HG03378 (cell line): ENCODE data around the gene CAVIN3.
A peak's percentile ranks its signal among the peaks of the same experiment; 100 is the strongest.
"Not testable (repeated sequence)": the region's sequence is repeated elsewhere in the genome, so short reads cannot be mapped to it uniquely, and the experiment has no call there.

Source experiments
- ATAC-seq: cut with Tn5 transposase; IDR thresholded peaks from one replicate; pipeline ENCODE4 v1.9.1; 2021; ENCODE audit warnings: mild to moderate bottlenecking, moderate library complexity; ENCODE audit not compliant: unreplicated experiment

Gene CAVIN3

GRCh38 chr11:6326985-6327384 lies 6.7 kb upstream of the CAVIN3 start:
- ATAC-seq: no peak

GRCh38 chr11:6326303-6326702 lies 6.0 kb upstream of the CAVIN3 start:
- ATAC-seq: no peak

GRCh38 chr11:6323291-6323905 lies 3.1 kb upstream of the CAVIN3 start:
- no peak for ATAC-seq

- ATAC-seq: no peak
Observed at GRCh38 chr11:6321961-6322362, 1.7 kb upstream of the CAVIN3 start.

- no peak for ATAC-seq
Observed at GRCh38 chr11:6321356-6321755, 1.1 kb upstream of the CAVIN3 start.

- no peak for ATAC-seq
Observed at GRCh38 chr11:6319704-6320410, 444 bp downstream of the CAVIN3 start.

- no peak for ATAC-seq
Observed at GRCh38 chr11:6319001-6319703, 1.1 kb downstream of the CAVIN3 start.

GRCh38 chr11:6318204-6318603 lies 2.1 kb downstream of the CAVIN3 start:
- no peak for ATAC-seq

GRCh38 chr11:6315811-6316425 lies 4.4 kb downstream of the CAVIN3 start:
- ATAC-seq: peak; percentile 72

- ATAC-seq: no peak
Observed at GRCh38 chr11:6312106-6312505, 8.2 kb downstream of the CAVIN3 start.

GRCh38 chr11:6307876-6308275 lies 12.4 kb downstream of the CAVIN3 start:
- no peak for ATAC-seq

GRCh38 chr11:6305297-6305696 lies 15.0 kb downstream of the CAVIN3 start:
- ATAC-seq: no peak

GRCh38 chr11:6303661-6304060 lies 16.6 kb downstream of the CAVIN3 start:
- no peak for ATAC-seq

GRCh38 chr11:6301096-6301495 lies 19.2 kb downstream of the CAVIN3 start:
- ATAC-seq: no peak

GRCh38 chr11:6300325-6300724 lies 20.0 kb downstream of the CAVIN3 start:
- no peak for ATAC-seq

- ATAC-seq: peak; percentile 60
Observed at GRCh38 chr11:6298605-6299004, 21.7 kb downstream of the CAVIN3 start.

GRCh38 chr11:6297831-6298230 lies 22.5 kb downstream of the CAVIN3 start:
- ATAC-seq: no peak

- ATAC-seq: no peak
Observed at GRCh38 chr11:6285019-6285418, 35.3 kb downstream of the CAVIN3 start.

GRCh38 chr11:6284250-6284649 lies 36.1 kb downstream of the CAVIN3 start:
- ATAC-seq: no peak

- ATAC-seq: no peak
Observed at GRCh38 chr11:6283453-6284023, 36.8 kb downstream of the CAVIN3 start.

- not testable (repeated sequence) for ATAC-seq
Observed at GRCh38 chr11:6280809-6281208, 39.5 kb downstream of the CAVIN3 start.
